ENCODE results near the gene RGPD5.
"Not testable (repeated sequence)": the region's sequence is repeated elsewhere in the genome, so short reads cannot be mapped to it uniquely, and the experiment has no call there.

The RGPD5 gene

DNA sequence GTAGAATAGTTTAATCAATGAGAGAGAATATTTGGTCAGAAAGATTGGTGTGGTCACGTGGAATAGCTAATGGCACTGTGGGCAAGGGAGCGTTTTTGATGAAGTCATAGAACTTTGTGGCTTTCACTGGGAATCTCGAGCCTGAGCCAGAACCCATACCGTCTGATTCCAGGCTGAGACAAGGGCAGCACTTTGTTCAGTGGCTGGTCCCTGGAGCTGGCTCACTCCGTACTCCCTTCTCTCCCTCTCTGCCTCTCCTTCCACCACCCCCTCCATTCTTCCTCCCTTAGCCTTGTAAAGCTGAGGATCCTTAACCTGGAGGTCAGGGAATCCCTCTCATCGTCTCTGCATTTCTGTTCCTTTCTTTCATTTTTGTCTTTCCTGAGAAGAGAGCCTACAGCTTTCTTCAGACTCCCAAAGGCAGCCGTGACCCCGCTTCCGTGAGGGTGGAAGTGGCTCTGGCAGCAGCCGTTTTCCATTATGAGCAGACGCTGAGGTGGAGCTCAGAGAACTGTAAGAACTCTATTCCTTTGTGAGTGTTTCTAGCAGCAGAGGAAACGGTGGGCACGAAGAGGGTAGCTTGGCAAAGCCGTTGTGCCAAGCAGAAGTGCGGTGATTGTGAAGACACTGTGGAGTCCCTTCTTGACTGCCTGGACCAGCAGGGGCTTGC lies 12.8 kb upstream of the RGPD5 start:
- H3K36me3 ChIP-seq (ENCODE audit: control insufficient read depth in 2 of 2, insufficient read depth in 2 of 2, low read length in 2 of 2) = not testable (repeated sequence)

DNA sequence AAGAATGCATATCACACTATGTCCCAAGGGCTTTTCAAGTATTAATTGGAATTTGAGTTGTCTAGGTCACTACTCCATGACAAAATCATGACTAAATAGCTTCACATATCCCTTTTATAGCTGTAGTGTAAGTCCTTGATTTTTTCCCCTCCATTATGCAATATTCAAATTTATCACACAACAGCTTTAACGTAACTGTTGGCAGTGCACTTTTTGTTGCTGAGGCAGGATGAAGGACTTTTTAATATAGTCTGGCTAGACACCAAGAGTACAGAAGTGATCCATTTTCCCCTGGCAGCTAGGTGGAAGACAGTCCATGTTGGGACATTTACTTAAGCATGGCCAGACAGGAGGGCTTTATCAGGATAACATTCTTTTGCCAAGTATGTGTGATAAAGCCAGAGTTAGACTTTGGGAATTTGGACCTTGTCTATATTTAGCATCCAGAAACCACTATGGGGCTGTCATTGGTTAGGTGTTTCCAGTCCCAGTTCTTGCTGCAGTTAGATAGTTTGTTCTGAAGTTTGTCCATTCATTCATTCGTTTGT lies 11.6 kb upstream of the RGPD5 start:
- H3K4me3 ChIP-seq (ENCODE audit: low read length in 2 of 2); H3K9ac ChIP-seq (ENCODE audit: low read length in 2 of 2); H3K36me3 ChIP-seq (ENCODE audit: control insufficient read depth in 2 of 2, insufficient read depth in 2 of 2, low read length in 2 of 2); H3K27ac ChIP-seq (ENCODE audit: low read length); H3K27me3 ChIP-seq (ENCODE audit: control insufficient read depth in 1 of 2, insufficient read depth in 2 of 2, low read length in 2 of 2); H3K9me3 ChIP-seq (ENCODE audit: control insufficient read depth in 2 of 2, low read length in 2 of 2); H3K4me1 ChIP-seq (ENCODE audit: control insufficient read depth, insufficient read depth, low read length): not testable (repeated sequence)

More for the DNA sequence above, 12.8 kb upstream of the RGPD5 start:
- not testable (repeated sequence) for H3K9me3 ChIP-seq (ENCODE audit: control insufficient read depth in 2 of 2, low read length in 2 of 2); H3K4me3 ChIP-seq (ENCODE audit: low read length in 2 of 2); H3K27ac ChIP-seq (ENCODE audit: low read length); H3K4me1 ChIP-seq (ENCODE audit: control insufficient read depth, insufficient read depth, low read length); H3K9ac ChIP-seq (ENCODE audit: low read length in 2 of 2); H3K27me3 ChIP-seq (ENCODE audit: control insufficient read depth in 1 of 2, insufficient read depth in 2 of 2, low read length in 2 of 2)

DNA sequence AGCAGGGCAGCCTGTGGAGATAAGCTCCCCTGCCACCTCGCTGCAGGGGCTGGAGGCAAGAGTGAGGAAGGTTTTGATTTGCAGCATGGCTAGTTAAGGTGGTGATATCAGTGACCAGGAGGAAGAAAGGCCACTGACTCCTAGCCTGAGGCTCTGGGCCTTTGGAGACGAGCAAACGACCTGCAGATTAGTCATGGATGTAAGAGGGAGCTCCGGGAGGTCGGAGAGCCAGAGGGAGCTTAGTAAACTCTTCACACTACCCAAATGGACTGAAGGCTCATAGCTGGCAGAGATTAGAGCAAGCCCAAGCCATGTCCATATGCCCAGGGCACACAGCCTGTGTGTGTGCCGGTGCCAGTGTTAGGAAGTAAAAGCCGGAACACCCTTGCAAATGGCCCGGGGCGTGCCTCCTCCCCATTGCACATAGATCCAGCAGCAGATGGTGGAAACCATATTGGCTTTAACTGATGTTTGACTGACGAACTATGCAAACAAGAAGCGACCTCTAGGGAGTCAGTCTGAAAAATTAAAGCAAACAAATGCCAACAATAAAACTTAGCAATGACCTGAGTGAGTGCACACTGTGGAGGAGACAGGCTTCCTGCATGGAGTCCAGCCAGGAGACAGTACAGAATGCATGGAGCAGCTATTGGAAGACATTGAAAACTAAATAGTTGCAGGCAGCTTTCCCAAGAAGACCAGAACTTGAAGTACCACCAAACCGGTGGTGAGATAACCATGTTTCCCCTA lies 2.4 kb upstream of the RGPD5 start:
- not testable (repeated sequence) for H3K27me3 ChIP-seq (ENCODE audit: control insufficient read depth in 1 of 2, insufficient read depth in 2 of 2, low read length in 2 of 2); H3K4me1 ChIP-seq (ENCODE audit: control insufficient read depth, insufficient read depth, low read length); H3K27ac ChIP-seq (ENCODE audit: low read length); H3K36me3 ChIP-seq (ENCODE audit: control insufficient read depth in 2 of 2, insufficient read depth in 2 of 2, low read length in 2 of 2); H3K4me3 ChIP-seq (ENCODE audit: low read length in 2 of 2); H3K9me3 ChIP-seq (ENCODE audit: control insufficient read depth in 2 of 2, low read length in 2 of 2); H3K9ac ChIP-seq (ENCODE audit: low read length in 2 of 2)

DNA sequence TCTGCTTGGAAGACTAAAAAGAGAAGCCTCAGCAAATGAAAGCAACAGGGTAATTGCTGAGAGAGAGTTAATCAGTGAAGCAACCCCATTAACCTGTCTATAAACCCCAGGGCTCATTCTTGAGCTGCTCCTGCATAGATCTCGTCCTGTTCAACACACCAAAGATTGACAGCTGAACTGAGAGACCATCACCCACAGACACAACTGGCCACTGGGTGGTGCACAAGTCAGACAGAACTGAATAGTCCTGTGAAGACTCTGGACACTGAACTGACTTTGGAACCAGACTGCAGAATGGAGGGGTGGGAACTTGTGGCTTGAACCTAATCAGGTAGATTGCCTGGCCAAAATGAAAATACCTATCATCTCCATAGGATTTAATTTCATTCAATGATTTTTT lies 1.4 kb upstream of the RGPD5 start:
- H3K4me3 ChIP-seq (ENCODE audit: low read length in 2 of 2); H3K36me3 ChIP-seq (ENCODE audit: control insufficient read depth in 2 of 2, insufficient read depth in 2 of 2, low read length in 2 of 2); H3K9ac ChIP-seq (ENCODE audit: low read length in 2 of 2); H3K9me3 ChIP-seq (ENCODE audit: control insufficient read depth in 2 of 2, low read length in 2 of 2); H3K4me1 ChIP-seq (ENCODE audit: control insufficient read depth, insufficient read depth, low read length); H3K27me3 ChIP-seq (ENCODE audit: control insufficient read depth in 1 of 2, insufficient read depth in 2 of 2, low read length in 2 of 2); H3K27ac ChIP-seq (ENCODE audit: low read length): not testable (repeated sequence)

DNA sequence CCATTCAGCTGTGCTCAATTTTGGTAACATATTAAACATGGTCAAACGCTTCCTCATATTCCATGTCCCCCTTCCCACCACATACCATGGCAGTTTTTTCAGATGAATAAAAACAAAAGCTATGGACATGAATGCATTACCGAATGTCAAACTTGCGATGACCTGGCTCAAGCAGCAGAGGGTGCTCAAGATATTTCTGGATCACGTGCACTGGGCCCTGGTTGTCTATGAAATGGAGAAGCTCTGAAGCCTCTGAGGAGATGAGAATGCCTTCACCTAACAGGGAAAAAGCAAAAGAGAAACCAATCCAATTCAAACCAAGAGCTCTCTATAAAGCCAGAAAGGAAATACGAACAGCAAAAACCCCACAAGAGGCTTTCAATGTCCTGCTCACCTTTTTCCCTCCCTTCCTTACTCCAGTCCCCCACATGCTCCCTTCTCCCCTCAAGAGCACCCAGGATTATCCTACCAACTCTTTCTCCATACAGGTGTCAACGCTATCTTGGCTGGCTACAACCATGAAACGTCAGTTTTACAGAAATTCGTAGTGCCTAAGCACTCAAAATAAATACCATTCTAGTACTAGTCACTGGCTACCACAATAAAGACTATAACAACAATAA lies 77.1 kb downstream of the RGPD5 start:
- H3K4me1 ChIP-seq (ENCODE audit: control insufficient read depth, insufficient read depth, low read length); H3K27me3 ChIP-seq (ENCODE audit: control insufficient read depth in 1 of 2, insufficient read depth in 2 of 2, low read length in 2 of 2); H3K27ac ChIP-seq (ENCODE audit: low read length); H3K36me3 ChIP-seq (ENCODE audit: control insufficient read depth in 2 of 2, insufficient read depth in 2 of 2, low read length in 2 of 2); H3K9me3 ChIP-seq (ENCODE audit: control insufficient read depth in 2 of 2, low read length in 2 of 2); H3K4me3 ChIP-seq (ENCODE audit: low read length in 2 of 2); H3K9ac ChIP-seq (ENCODE audit: low read length in 2 of 2): not testable (repeated sequence)

DNA sequence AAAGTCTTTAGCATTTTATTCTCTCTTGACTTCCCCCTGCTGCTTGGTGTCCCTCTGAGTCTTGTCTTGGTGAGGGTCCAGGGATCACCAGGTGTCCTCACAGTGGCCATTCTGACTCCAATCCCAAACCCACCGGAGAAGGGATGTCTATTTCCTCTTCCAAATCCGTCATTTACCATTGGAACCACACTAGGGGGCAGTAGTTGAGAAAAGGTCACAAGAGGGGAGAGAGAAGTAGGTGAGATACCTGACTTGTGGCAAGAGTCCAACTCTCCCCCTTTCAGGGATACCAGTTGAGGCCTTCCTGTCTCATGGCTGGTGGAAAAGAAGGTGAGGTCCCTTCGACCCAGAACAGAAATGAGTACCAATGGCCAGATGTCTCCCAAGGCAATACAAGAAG lies 82.5 kb downstream of the RGPD5 start:
- H3K27me3 ChIP-seq (ENCODE audit: control insufficient read depth in 1 of 2, insufficient read depth in 2 of 2, low read length in 2 of 2); H3K36me3 ChIP-seq (ENCODE audit: control insufficient read depth in 2 of 2, insufficient read depth in 2 of 2, low read length in 2 of 2); H3K4me3 ChIP-seq (ENCODE audit: low read length in 2 of 2); H3K27ac ChIP-seq (ENCODE audit: low read length); H3K9me3 ChIP-seq (ENCODE audit: control insufficient read depth in 2 of 2, low read length in 2 of 2); H3K9ac ChIP-seq (ENCODE audit: low read length in 2 of 2); H3K4me1 ChIP-seq (ENCODE audit: control insufficient read depth, insufficient read depth, low read length): not testable (repeated sequence)

DNA sequence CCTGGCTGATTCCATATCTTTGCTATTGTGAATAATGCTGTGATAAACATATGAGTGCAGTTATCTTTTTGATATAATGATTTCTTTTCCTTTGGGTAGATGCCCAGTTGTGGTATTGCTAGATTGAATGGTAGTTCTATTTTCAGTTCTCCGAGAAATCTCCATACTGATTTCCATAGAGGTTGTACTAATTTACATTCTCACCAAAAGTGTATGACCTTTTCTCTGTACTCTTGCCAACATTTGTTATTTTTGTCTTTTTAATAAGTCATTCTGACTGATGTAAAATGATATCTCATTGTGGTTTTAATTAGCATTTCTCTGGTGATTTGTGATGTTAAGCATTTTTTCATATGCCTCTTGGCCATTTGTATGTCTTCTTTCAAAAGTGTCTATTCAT lies 88.0 kb downstream of the RGPD5 start:
- H3K4me3 ChIP-seq (ENCODE audit: low read length in 2 of 2); H3K9me3 ChIP-seq (ENCODE audit: control insufficient read depth in 2 of 2, low read length in 2 of 2); H3K27me3 ChIP-seq (ENCODE audit: control insufficient read depth in 1 of 2, insufficient read depth in 2 of 2, low read length in 2 of 2); H3K9ac ChIP-seq (ENCODE audit: low read length in 2 of 2); H3K4me1 ChIP-seq (ENCODE audit: control insufficient read depth, insufficient read depth, low read length); H3K36me3 ChIP-seq (ENCODE audit: control insufficient read depth in 2 of 2, insufficient read depth in 2 of 2, low read length in 2 of 2); H3K27ac ChIP-seq (ENCODE audit: low read length): not testable (repeated sequence)

DNA sequence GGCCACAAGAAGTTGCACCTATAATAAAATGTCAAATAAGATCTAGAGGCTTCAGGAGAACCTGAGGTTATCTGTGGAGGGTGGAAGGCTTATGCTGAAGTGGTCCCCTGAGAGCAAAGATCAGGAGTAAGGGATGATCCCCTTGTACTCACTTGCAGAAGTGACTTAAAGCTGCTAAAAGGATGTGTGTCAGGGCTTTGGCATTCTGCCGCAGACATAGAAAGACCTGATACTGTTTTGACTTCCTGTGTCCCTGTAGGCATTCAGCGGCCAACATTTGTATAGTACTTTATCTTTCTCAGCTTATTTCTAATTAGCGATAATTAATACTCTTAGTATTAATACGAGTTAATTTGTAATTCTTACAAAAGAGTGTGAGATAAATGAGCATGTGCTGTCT lies 94.3 kb downstream of the RGPD5 start:
- H3K36me3 ChIP-seq (ENCODE audit: control insufficient read depth in 2 of 2, insufficient read depth in 2 of 2, low read length in 2 of 2); H3K9ac ChIP-seq (ENCODE audit: low read length in 2 of 2); H3K4me1 ChIP-seq (ENCODE audit: control insufficient read depth, insufficient read depth, low read length); H3K9me3 ChIP-seq (ENCODE audit: control insufficient read depth in 2 of 2, low read length in 2 of 2); H3K27ac ChIP-seq (ENCODE audit: low read length); H3K4me3 ChIP-seq (ENCODE audit: low read length in 2 of 2); H3K27me3 ChIP-seq (ENCODE audit: control insufficient read depth in 1 of 2, insufficient read depth in 2 of 2, low read length in 2 of 2): not testable (repeated sequence)

DNA sequence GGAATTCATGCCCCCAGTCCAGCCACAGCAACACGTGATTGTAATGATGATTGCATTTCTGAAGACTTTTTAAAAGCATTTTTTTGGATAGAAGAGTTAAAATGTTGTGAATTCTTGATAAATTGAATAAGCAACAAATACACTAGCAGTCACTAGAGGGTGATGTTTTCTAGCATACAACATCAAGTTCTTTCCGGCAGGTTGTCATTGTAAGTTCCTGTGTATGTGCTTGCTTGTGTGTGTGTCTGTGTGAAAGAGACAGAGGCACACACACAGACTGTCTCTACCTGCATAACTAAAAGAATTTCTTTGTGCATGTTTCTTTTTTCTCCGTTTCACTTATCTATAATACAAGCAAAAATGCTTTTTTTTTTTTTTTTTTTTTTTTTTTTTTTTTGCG lies 95.8 kb downstream of the RGPD5 start:
- H3K27ac ChIP-seq (ENCODE audit: low read length); H3K9me3 ChIP-seq (ENCODE audit: control insufficient read depth in 2 of 2, low read length in 2 of 2); H3K4me3 ChIP-seq (ENCODE audit: low read length in 2 of 2); H3K4me1 ChIP-seq (ENCODE audit: control insufficient read depth, insufficient read depth, low read length); H3K36me3 ChIP-seq (ENCODE audit: control insufficient read depth in 2 of 2, insufficient read depth in 2 of 2, low read length in 2 of 2); H3K27me3 ChIP-seq (ENCODE audit: control insufficient read depth in 1 of 2, insufficient read depth in 2 of 2, low read length in 2 of 2); H3K9ac ChIP-seq (ENCODE audit: low read length in 2 of 2): not testable (repeated sequence)

DNA sequence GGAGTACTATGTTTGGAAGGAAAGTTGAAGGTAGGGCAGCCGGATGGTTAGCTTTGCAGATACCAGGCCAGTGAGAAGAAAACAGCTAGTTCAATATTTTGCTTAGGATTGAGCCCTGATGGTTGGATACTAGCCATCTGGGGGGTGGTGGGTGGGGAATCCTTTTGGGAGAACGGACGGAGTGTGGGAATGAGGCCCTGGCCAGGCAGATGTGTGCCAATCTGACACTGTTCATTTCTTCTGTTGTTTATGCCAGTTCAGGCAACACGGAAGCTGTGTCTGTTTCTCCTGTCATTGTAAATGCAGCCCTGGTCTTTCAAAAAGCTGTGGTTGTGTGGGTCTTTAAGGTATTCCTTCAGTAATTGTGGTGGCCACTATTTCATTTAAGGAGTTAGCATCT lies 96.9 kb downstream of the RGPD5 start:
- not testable (repeated sequence) for H3K4me3 ChIP-seq (ENCODE audit: low read length in 2 of 2); H3K36me3 ChIP-seq (ENCODE audit: control insufficient read depth in 2 of 2, insufficient read depth in 2 of 2, low read length in 2 of 2); H3K27ac ChIP-seq (ENCODE audit: low read length); H3K9ac ChIP-seq (ENCODE audit: low read length in 2 of 2); H3K9me3 ChIP-seq (ENCODE audit: control insufficient read depth in 2 of 2, low read length in 2 of 2); H3K27me3 ChIP-seq (ENCODE audit: control insufficient read depth in 1 of 2, insufficient read depth in 2 of 2, low read length in 2 of 2); H3K4me1 ChIP-seq (ENCODE audit: control insufficient read depth, insufficient read depth, low read length)

DNA sequence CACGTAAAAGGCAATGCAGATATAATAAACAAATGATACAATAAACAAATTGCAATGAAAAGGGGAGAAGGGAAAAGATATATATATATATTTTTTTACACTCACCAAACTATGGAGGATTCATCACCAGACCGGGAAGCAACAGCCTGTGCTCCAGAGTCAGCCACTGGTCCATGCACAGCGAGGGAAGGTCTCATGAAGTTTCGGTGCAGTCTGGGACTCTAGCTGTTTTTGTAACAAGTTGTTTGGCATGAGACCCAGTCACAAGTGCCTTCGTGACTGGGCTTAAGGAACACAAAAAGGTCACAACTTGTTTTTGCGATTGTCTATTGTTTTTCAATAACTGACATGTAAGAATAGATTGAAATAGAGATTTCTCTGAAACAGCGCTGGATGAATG lies 99.6 kb downstream of the RGPD5 start:
- not testable (repeated sequence) for H3K9me3 ChIP-seq (ENCODE audit: control insufficient read depth in 2 of 2, low read length in 2 of 2); H3K9ac ChIP-seq (ENCODE audit: low read length in 2 of 2); H3K4me1 ChIP-seq (ENCODE audit: control insufficient read depth, insufficient read depth, low read length); H3K27me3 ChIP-seq (ENCODE audit: control insufficient read depth in 1 of 2, insufficient read depth in 2 of 2, low read length in 2 of 2); H3K36me3 ChIP-seq (ENCODE audit: control insufficient read depth in 2 of 2, insufficient read depth in 2 of 2, low read length in 2 of 2); H3K27ac ChIP-seq (ENCODE audit: low read length); H3K4me3 ChIP-seq (ENCODE audit: low read length in 2 of 2)
